Right renal pelvis (tissue), 4 donors: ENCODE measurements around the gene MON1A. TPM values are rescaled to one million over a fixed set of nuclear protein-coding genes. Genes with fewer than 3 reads are reported as not detected.

Experiments
- DNase-seq, 4 donors: peaks; one replicate each; pipeline ENCODE4 v3.0.0-alpha.2; 2013; ENCODE audit warnings: low read depth in 4 of 4, low spot score in 3 of 4, missing footprints in 1 of 4
- polyA plus RNA-seq, 4 donors: library from polyadenylated mRNA; unstranded; fragments of 120-200 nt; gene quantifications; one replicate each; pipeline ENCODE4 v1.2.1, GENCODE V29; 2013; ENCODE audit not compliant: insufficient read length in 4 of 4

The MON1A gene
- polyA plus RNA-seq, 4 donors = 7.1 to 10.8 (median 7.9) TPM

DNA sequence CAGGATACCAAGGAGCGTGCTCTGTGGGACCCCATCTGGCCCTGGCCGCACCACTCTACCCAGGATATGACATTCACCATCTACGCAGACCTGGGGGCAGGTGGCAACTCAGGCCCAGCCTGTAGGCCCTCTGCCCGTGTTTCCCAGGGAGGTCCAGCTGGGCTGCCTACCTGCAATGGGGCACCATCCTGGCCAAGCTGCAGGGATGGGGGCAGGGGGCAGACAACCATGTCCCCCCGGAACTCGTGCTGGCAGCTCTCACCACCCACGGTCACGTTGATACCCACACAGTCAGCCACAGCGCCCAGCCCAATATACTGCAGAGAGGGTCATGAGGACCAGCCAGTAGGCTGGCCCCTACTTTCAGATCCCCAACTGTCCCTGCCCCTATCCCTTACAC is 33.8 kb downstream of the MON1A start:
- no peak for DNase-seq

DNA sequence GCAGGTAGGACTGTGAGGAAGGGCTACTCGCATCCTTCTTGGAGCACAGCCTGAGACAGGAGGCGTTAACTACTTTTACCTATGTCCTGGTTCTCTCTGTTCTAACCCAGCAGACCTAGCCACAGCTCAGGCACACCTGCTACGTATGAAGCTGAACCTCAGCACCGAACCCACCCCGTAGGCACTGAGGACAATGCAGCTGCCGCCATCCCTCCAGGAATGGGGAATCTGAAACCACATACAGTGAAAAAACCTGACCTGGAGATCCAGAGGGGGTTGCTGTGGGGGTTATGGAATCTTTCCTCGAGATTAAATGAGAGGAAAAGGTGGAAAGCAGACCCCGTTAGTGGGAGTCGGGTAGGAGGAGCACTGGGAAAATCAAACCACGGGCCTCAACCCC is 40.3 kb downstream of the MON1A start:
- DNase-seq = no peak

DNA sequence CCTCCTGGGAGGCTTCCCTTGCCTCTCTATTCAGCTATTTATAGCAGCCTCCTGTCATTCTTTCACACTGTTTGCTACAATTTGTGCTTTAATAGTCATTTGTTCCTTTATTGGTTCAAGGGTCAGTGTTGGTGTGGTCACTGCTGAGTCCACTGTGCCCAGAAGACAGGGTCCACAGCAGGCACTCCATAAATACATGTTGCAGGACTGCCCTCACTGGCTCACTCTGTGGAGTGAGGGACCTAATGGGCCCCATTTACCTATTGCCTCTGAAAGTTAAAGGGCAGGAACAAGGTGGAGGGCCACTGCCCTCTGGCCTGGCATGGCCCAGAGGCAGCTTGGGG is 42.7 kb downstream of the MON1A start:
- no peak for DNase-seq

DNA sequence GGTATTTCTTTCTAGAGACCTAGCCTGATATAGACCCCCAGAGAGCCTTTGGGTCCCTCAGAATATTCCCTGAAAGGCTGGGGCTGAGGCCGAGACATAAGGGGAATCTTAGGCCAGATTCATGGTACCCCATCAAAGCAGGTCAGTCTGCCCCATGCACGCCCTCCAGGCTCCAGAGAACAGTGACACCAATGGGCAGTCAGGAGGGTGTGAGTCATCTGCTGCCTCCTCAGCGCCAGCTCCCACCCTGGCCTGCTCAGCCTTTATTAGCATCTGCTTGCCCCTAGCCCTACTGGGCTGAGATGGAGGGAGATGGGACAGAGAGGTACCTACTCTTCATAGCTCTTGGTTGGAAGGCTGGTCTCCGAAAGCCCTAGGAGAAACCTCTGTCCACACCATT is 45.6 kb downstream of the MON1A start:
- DNase-seq = no peak

DNA sequence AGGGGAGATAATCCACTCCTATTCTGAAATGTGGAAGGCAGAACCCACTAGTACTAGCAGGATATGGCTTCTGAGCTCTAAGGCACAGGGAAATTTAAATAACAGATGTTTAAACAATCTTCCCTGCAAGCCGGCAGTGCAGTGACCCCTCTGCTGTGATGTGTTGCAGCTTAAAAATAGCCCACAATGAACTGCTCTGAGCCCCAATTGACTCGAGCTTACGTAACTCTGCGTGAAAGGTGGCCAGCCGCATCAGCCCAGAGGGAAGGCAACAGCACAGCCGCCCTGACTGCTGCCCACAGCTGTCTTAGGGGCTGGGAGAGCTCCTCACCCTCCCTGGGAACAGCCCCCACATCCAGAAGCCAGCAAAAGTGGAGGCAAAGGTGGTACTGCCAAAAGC is 47.4 kb downstream of the MON1A start:
- no peak for DNase-seq

DNA sequence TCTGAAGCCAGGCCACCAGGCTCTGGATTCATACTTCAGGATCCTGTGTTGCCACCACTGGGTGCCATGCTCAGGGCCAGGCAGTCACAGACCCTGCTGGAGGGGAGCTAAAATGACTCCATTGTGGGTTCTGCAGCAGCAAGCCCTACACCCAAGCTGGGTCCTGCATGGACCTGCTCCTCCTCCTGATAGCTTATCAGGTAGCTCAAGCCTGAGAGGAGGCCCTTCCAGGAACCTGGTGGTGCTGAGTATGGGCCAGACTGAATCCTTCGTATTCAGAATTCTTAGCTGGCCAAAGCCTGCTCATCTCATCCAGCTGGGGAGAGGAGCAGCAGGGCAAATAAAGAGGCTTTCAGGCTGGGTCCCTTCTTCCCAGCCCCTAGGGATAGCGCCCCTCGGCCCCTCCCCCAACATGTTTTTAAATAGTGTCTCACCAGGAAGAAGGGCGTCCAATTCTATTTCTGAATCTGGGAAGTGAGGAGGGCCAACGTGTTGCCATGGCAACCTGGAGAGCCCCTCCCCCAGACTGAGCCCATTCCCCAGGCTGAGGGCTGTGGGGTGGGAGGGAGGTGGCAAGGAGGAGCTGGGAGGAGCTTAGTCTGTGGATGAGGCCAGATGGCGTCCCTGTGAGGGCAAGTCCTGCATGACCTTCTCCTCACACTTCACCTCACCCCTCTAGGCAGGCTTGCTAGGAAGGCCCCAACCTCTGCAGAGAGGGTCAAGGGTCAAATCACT is 48.9 kb downstream of the MON1A start:
- no peak for DNase-seq

DNA sequence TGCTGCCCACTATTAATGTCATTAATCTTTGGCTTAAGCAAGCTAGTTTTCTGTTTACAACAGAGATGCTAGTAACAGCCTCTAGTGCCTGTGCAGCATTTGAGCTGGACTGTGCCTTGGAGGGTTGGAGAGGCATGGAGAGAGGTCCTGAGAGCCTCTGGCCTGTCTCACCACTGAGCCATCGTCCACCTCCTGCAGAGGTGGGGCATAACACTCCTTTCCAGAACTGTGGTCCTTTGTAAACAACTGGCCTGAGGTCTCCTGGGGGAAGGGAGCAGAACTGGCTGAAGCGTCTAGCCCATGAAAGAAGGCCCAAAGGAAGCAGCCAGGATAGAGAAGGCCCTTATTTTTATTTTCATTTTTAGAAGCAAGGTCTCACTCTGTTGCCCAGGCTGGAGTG is 49.9 kb downstream of the MON1A start:
- no peak for DNase-seq

DNA sequence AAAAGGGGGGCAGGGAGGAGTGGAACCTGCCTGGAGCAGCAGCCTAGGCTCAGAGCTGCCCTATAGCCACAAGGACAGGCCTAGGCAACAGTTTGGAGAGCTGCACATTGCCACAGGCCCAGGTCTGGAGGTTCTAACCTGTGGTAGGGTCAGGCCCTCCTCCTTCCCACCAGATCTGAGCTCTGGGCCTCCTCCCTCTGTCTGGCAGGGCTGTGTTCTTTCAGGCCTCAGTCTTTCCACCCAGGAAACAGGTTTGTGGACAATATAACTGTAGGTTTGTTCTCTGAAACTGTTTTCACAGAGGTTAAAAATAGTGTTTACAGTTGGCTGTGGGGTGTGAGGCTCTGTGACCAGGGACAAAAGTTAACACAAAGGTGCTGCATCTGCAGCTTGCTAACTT is 50.9 kb downstream of the MON1A start:
- no peak for DNase-seq

DNA sequence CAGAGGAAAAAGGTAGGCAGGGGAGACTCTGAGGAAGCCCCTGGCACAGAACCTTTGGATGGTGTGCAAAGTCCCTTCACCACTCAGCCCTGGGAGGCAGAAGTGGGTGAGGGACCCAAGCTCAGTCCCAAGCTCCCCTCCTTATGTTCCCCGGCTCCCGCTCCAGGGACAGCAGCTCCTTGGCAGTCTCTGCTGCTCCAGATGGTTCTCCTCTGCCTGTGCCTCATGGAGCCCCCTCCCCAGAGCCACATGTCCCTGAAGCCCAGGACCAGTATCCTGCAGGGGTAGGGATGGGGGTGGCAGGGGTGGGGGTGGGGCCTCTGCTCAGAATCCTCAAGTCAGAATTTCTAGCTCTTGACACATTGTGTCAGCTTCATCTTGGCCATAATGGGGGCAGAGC is 51.9 kb downstream of the MON1A start:
- DNase-seq = no peak

DNA sequence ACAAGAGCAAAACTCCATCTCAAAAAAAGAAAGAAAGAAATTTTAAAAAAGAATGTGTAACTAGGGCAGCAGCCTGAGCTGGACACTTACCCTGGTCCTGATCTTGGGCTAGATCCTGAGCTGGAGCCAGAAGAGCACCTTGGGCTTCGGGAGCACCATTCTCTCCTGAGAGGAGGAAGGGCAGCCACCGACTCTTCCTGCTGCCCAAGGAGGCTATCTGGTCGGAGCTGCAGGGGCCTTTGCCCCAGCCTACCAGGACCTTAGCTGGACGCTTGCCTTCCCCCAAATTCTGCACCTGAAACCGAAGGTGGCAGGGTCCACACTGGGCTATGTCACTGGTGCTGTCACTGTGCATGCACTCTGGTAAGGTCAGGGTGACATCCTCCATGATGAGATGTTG is 53.0 kb downstream of the MON1A start:
- no peak for DNase-seq

DNA sequence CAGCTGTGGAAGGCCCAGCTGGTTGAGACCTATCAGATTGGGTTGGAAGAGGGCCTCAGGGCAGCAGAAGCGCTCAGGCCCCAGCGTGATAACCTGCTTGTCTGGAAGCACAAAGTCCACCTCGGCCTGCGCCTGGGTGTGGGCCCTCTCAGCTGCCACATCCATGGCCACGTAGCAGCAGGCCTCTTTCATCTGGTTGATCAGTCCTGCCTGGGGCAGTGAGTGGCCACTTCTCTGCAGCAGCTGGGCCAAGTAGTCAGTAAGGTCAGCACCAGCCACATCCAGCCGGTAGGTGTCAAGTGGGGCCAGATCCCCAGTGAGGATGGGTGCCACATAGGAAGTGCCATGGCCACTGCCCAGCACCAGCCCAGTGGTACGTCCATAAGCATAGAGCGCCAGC is 56.0 kb downstream of the MON1A start:
- DNase-seq = no peak

DNA sequence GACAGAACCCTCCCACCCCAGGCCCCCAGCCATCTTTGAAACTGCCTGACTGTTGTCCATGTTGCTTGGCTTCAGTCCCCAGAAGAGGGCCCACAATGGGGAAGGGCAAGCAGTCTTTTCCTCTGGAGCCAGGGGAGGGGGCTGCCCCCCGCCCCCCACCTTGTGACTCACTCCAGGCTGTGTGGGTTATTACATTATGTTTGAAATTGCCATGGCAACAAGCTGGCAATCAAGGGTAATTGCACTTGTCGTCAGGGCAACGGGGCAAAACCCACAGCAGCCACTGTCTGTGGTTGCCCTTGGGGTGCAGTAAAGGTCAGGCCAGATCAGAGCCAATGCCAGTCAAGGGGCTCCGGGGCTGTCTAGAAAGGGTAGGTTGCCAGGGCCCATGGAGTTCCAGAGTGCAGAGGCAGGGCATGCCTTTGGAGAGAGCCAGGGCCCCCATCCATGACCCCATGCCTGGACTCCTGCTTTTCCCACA is 56.8 kb downstream of the MON1A start:
- DNase-seq = no peak

DNA sequence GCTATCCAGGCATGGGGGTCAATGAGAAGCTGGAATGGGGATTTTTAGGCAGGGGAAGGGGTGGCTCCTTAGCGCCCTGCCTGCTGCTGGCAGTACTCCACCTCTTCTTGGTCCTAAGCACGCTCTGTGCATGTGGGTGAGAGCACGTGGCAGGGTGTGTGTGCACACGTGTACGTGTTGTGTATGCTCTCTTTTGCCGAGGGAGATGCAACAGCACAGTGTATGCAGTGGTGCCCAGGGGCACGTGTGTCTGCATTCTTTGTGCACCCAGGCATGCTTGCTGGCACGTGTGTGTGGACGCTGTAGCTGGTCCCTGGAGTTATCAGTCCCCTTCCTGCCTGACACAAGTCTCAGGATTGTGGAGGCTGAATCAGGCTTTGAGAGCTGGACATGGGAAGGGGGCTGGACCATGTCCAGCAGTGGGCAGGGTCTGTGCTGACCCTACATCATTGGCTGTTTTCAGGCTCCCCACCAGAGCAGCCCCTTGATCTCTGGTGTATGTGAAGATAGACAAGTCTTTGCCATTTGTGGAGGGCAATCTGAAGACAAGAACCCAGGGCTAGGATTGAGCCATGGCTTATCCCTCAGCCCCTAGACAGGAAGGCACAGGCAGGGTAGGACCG is 58.0 kb downstream of the MON1A start:
- DNase-seq = no peak

DNA sequence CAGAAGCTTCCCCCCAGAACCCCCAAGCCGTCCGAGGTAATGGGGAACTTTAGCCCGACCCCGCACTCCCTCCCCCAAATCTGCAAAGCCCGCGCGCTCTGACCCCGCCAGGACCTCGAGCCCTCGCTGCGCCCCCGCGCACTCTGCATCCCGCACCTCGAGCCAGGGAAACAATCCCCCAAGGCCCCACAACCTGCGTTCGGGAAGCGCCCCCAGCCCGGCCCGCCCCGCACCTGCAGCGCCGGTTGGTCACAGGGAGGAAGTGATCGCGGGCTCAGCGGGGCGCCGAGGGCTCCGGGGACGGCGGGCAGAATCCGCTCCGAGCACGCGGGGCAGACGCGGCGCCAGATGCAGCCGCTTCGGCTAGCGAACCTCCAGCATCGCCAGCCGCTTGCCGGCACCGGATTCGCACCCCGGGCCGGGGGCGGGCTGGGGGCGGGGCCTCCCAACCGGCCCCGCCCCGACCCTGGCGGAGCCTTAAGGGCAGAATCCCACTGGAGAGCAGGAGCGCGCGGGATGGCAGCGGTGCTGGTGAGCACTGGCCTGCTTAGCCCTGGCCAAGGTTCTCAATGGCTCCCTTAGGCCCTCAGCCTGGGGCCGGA is 60.0 kb downstream of the MON1A start, which contains the start of gene CAMKV:
Gene CAMKV (minus strand): TSS at position 382 of the 602 bp plus-strand sequence. CDS start 7,518 bp downstream, outside the sequence.
- DNase-seq = no peak

DNA sequence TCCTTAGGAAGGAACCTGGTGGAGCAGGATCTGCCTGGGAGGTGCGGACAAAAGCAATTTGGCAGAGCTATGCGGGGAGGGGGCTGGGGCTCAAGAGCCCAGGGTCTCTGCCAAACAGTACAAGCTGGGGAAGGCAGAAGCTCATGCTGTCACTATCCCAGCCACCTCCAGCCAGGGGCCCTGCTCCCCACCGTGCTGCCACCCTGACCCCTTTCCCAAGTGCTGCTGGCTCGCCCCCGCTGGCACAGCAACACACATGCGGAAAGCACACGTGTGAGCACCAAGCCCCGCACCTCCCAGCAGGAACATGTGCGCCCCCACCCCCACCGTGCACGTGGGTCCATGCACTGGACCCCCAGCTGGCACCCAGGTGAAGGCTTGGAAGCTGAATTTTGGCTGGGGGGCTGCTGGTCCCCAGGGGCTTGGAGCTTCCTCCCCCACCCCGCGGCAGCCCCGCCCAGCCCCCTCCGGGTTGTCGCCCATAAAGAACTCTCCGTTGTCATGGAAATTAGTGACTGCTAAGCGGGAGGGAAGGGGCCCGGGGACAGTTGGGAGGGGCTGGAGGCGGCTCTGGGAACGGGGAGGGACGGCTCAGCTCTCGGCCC is 60.6 kb downstream of the MON1A start:
- no peak for DNase-seq

DNA sequence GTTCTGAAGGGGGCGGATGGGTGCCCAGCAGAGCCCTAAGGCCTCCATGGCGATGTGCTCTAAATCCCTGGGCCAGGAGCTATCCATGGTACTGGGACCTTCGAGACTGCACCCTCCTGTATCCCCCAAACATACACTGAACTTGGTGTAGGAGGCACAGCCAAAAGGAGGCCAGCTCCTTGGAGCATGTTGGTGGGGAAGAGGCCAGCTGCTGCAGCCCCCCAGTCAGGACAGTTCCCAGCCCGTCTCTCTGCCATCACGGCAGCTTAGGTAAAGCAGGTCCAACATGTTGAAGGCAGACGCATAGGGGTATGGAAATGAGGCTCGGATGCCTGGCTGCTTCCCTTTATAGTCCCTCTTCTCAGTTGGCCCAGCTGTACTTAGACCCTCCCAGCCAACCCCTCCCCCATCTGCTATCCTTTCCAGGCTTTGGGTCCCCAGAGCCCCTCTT is 61.7 kb downstream of the MON1A start:
- DNase-seq = peak; percentile 30 to 57 (median 40)

DNA sequence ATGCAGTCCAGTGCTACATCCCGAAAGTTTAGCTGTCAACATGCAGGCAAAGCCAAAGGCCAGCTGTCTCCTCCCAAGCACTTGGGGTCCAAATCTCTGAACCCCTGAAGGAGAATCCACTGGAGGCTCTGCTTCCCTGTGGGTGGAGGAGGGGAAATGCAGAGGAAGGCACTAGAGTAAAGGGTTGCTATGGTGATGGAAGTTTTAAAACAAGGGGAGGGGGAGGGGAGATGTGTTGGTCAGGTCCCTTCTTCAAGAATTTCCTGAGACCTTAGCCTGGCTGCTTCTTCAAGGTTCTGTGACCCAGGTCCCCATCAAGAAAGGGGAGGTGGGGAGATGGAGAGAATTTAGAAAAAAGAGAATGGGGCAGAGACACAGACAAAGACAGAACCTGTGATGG is 62.2 kb downstream of the MON1A start:
- no peak for DNase-seq

DNA sequence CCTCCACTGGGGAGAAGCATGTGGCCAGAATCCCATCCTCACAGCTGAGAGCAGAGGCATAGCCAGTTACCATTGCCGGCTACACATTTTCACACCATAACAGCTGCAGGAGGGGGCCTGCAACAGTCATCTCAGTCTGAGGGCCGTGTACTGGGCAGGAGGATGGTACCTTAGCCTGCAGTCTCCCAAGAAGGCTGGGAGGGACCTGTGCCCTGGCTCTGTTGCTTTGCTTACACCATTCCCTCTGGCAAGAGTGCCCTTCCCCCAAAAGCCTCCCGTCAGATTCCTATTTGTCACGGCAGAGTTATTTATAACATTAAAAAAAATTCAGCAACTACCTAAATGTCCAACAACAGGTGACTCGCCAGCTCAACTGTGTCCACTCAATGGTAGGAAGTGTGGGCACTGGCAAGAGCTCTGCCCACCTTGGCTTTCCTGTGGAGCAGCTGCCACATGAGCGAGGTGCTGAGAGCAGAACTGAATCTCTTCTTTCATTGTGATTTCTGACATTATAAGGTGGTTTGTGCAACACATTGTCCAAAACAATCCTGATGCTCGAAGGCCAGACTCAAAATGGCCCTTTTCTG is 64.3 kb downstream of the MON1A start:
- DNase-seq = no peak

DNA sequence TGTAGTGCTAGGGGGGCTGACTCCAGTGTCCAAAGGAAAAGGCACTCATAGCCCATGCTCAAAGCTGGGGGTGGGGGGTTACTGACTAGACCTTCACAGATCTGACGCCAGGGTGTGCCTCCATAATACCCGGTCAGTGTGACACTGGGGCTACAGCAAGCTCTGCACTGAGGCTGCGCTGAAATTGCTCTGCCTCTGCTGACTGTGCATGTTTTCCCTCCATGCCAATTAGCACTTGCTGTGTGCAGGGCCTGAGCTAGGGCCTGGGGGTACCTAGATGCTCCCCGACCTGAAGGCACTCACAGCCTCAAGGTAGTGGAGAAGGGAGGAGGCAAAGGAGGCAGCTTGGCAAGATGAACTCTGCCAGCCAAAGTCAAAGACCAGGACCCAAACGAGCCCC is 65.1 kb downstream of the MON1A start:
- DNase-seq = no peak

DNA sequence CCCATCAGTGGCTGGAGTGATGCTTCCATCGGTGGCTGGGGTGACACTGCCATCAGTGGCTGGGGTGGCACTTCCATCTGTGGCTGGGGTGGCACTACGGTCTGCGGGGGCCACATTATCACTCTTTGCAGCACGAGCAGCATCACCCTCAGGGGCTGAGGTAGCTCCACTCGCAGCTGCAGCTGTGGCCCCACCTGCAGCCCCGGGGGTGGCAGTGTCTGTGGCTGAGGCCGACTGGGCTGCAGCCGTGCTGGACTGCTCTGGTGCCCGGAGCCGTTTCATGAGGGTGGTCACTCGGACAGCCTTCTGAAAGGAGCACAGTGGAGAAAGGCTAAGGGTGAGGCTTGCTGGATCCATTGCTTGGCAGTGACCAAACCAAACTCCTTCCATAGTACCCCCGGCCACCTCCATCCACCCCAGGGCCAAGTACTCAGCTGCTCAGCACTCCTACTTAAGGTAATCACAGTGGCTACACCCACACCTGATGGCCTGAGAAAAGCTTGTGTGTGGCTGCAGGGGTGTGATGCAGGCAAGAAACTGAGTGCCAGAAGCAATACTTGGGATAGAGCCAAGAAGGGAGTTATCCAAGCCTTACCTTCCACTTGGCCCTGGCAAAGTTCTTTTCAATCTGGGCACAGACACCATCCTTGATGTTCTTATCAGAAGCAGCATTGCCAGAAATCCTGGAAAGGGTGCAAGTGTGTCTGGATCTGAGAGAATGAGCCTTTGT is 69.9 kb downstream of the MON1A start:
- DNase-seq = no peak
